Keratinocyte (primary cell): ENCODE results near the gene KRT82. TPM values are rescaled to one million over a fixed set of nuclear protein-coding genes. Genes with fewer than 3 reads are reported as not detected.

Experiments used
- DNase-seq: peaks from one replicate; pipeline ENCODE4 v3.0.0-alpha.2; 2011; ENCODE audit warnings: low read depth, missing footprints, low spot score
- FAIRE-seq: peaks from 2 replicates; lab custom pipeline; 2011; peaks lifted over from hg19 to GRCh38; lab: Jason Lieb, UNC
- H2AFZ ChIP-seq: 2 replicates; pipeline ENCODE4 v1.6.0; 2012; ENCODE audit warnings: low read length, control low read depth, inconsistent platforms; ENCODE audit not compliant: control insufficient read depth
- H3K27ac ChIP-seq: 2 replicates; pipeline ENCODE4 v1.5.1; 2011; ENCODE audit warnings: low read length; ENCODE audit not compliant: control insufficient read depth, insufficient read depth
- H3K27me3 ChIP-seq: 3 replicates; pipeline ENCODE4 v1.6.0; 2011; ENCODE audit warnings: low read length; ENCODE audit not compliant: control insufficient read depth, insufficient read depth; ENCODE audit errors: extremely low read depth
- H3K36me3 ChIP-seq, 2 experiments: 2 replicates in 1 of 2; 3 replicates in 1 of 2; pipeline ENCODE4 v1.5.1; 2011; ENCODE audit warnings: low read length in 2 of 2, mild to moderate bottlenecking in 1 of 2; ENCODE audit not compliant: control insufficient read depth in 2 of 2, insufficient read depth in 2 of 2; ENCODE audit errors: extremely low read depth in 1 of 2
- H3K4me1 ChIP-seq: 3 replicates; pipeline ENCODE4 v1.5.1; 2011; ENCODE audit warnings: low read length; ENCODE audit not compliant: control insufficient read depth, insufficient read depth; ENCODE audit errors: extremely low read depth
- H3K4me2 ChIP-seq: 3 replicates; pipeline ENCODE4 v1.6.0; 2011; ENCODE audit warnings: low read depth, low read length; ENCODE audit not compliant: control insufficient read depth, insufficient read depth; ENCODE audit errors: extremely low read depth
- H3K4me3 ChIP-seq, 3 experiments: fragments of 200-600 bp in 1 of 3; sonication (generic) in 1 of 3; 2 replicates in 2 of 3; 3 replicates in 1 of 3; pipeline ENCODE4 v1.5.1; 2011 to 2016; ENCODE audit warnings: low read length in 3 of 3, mild to moderate bottlenecking in 3 of 3, control low read depth in 2 of 3, inconsistent platforms in 1 of 3, low read depth in 1 of 3, mixed read lengths in 1 of 3, mixed run types in 1 of 3, moderate library complexity in 1 of 3; ENCODE audit not compliant: control insufficient read depth in 2 of 3, insufficient read depth in 2 of 3; ENCODE audit errors: extremely low read depth in 1 of 3
- H3K79me2 ChIP-seq: 2 replicates; pipeline ENCODE4 v1.6.0; 2012; ENCODE audit warnings: low read length; ENCODE audit not compliant: control insufficient read depth, insufficient read depth
- H3K9ac ChIP-seq: 3 replicates; pipeline ENCODE4 v1.6.0; 2011; ENCODE audit warnings: low read length; ENCODE audit not compliant: control insufficient read depth, insufficient read depth; ENCODE audit errors: extremely low read depth
- H3K9me1 ChIP-seq: 3 replicates; pipeline ENCODE4 v1.6.0; 2011; ENCODE audit warnings: low read length; ENCODE audit not compliant: control insufficient read depth, insufficient read depth; ENCODE audit errors: extremely low read depth
- H3K9me3 ChIP-seq: 2 replicates; pipeline ENCODE4 v1.5.1; 2012; ENCODE audit warnings: low read depth, low read length; ENCODE audit not compliant: control insufficient read depth
- H4K20me1 ChIP-seq: 3 replicates; pipeline ENCODE4 v1.6.0; 2011; ENCODE audit warnings: low read length; ENCODE audit not compliant: control insufficient read depth, insufficient read depth; ENCODE audit errors: extremely low read depth
- CTCF ChIP-seq, 3 experiments: IDR thresholded peaks in 1 of 3; conservative IDR thresholded peaks in 1 of 3; optimal IDR thresholded peaks in 1 of 3; 2 replicates in 2 of 3; 3 replicates in 1 of 3; pipeline versions ENCODE3 to v1.5.1; 2011; ENCODE audit warnings: low read length in 3 of 3, mild to moderate bottlenecking in 3 of 3, moderate library complexity in 2 of 3, control low read depth in 1 of 3, inconsistent platforms in 1 of 3; ENCODE audit not compliant: insufficient read depth in 2 of 3; ENCODE audit errors: extremely low read depth in 1 of 3
- EZH2 ChIP-seq: IDR thresholded peaks from one replicate; pipeline ENCODE4 v1.6.1; 2012; ENCODE audit warnings: inconsistent platforms, mild to moderate bottlenecking, low read length, moderate library complexity
- dilution Hi-C: fragments of 300-500 bp; cut with MboI; formaldehyde crosslinking; loops from one replicate; pipeline ENCODE4 v1.7.0; 2020; ENCODE audit warnings: low sequenced_read_pairs; ENCODE audit not compliant: extremely low pct_ligation_motif_present
- polyA plus RNA-seq, 5 experiments: library from polyadenylated mRNA; depleted of rRNA in 3 of 5; stranded (reverse) in 3 of 5; stranded (forward) in 1 of 5; unstranded in 1 of 5; fragments of >200 nt; gene quantifications; 1 replicate in 1 of 5; 2 replicates in 3 of 5; 3 replicates in 1 of 5; pipeline versions ENCODE4 v1.2.1 to v1.2.3, GENCODE V29; 2011 to 2012; ENCODE audit warnings: missing spikeins in 2 of 5, low read depth in 1 of 5, low replicate concordance in 1 of 5

The KRT82 gene
- polyA plus RNA-seq, 1 donor (not counting 4 experiments of a cell fraction or from before 2014, with no cell fraction given), result not detected

DNA sequence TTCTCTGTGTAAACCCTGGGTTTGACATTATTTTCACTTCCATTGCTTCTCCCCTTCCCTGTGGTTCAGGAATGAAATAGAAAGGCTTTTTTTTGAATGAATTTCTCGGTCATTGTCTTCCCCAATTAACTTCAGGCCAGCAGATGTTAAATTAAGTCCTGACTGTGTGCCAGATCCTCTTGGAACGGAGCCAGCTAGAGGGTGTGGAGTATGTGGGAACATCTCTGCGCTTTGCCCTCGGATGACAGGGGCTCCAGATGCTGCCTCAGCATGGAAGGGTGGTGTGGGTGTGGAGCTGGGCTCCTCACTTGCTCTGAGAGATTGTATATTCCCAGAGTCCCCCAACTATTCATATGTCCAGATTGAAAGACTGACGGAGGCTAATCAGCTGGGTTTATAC lies 51.9 kb downstream of the KRT82 start:
- Histone ChIP-seq H2AFZ (no peak overlapping the region), H3K9ac (no peak overlapping the region), H3K79me2 (no peaks in the 10 kb centered on the region), H3K36me3 (no peaks in the 10 kb centered on the region), H3K4me1 (peaks cover 8% of the 10 kb centered on the region), H4K20me1 (no peaks in the 10 kb centered on the region), H3K4me3 (no peak overlapping the region), H3K27me3 (no peaks in the 10 kb centered on the region), H3K9me1 (no peaks in the 10 kb centered on the region), H3K4me2 (no peak overlapping the region), H3K9me3 (no peaks in the 10 kb centered on the region), H3K27ac (no peak overlapping the region)
- dilution Hi-C loops, result no loop called here
- FAIRE-seq (no peak), DNase-seq (no peak)
- TF ChIP-seq EZH2, result no peak
- no peak for TF ChIP-seq CTCF (optimal IDR thresholded peaks at IDR 0.05 in 1 of 3, IDR thresholded peaks at IDR 0.05 in 1 of 3, conservative IDR thresholded peaks at IDR 0.05 in 1 of 3; ENCODE audit: extremely low read depth in 1 of 3, insufficient read depth in 2 of 3, low read length in 3 of 3)

GRCh38 chr12:52353766-52354165 lies 52.4 kb downstream of the KRT82 start:
- Histone ChIP-seq H3K4me1 (peaks cover 8% of the 10 kb centered on the region), H3K27me3 (no peaks in the 10 kb centered on the region), H3K9me3 (no peaks in the 10 kb centered on the region), H3K27ac (no peak overlapping the region), H3K4me3 (no peak overlapping the region), H3K36me3 (no peaks in the 10 kb centered on the region), H2AFZ (no peak overlapping the region), H3K4me2 (no peak overlapping the region), H3K9ac (no peak overlapping the region), H3K79me2 (no peaks in the 10 kb centered on the region), H4K20me1 (no peaks in the 10 kb centered on the region), H3K9me1 (no peaks in the 10 kb centered on the region)
- TF ChIP-seq EZH2 (no peak), CTCF (optimal IDR thresholded peaks at IDR 0.05 in 1 of 3, IDR thresholded peaks at IDR 0.05 in 1 of 3, conservative IDR thresholded peaks at IDR 0.05 in 1 of 3; ENCODE audit: extremely low read depth in 1 of 3, insufficient read depth in 2 of 3, low read length in 3 of 3) (no peak)
- no peak for FAIRE-seq
- dilution Hi-C loops, result no loop called here
- DNase-seq, result no peak
